22Rv1 (cell line): ENCODE data around the gene TRAPPC11.

ENCODE experiments used
- ZFX ChIP-seq: fragments of 450-650 bp; IDR thresholded peaks from 2 replicates; pipeline ENCODE4 v1.6.1; 2017; ENCODE audit warnings: antibody characterized with exemption, borderline replicate concordance
- TF ChIP-seq, protein P1 (sequence below): fragments of 450-650 bp; IDR thresholded peaks from 2 replicates; pipeline ENCODE4 v1.5.1; 2017; ENCODE audit warnings: mild to moderate bottlenecking

DNA sequence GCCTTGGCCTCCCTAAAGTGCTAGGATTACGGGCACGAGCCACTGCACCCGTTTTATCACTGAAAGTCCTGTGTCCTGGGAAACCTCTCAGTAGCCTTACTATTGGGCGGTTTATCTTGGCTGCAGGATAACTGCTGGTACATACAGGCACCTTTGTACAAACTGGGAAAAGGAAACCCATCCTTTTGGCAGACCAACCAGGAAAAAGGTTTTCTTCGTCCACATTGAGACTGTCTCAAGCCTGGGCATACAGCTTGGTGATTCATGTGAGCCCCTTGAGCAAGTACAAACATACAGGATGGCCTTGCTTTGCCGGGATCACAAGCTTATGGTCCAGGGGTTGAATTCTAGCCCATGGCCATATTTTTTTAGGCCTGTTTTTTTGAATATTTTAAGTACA lies 32.9 kb upstream of the TRAPPC11 start:
- TF ChIP-seq, protein P1, sequence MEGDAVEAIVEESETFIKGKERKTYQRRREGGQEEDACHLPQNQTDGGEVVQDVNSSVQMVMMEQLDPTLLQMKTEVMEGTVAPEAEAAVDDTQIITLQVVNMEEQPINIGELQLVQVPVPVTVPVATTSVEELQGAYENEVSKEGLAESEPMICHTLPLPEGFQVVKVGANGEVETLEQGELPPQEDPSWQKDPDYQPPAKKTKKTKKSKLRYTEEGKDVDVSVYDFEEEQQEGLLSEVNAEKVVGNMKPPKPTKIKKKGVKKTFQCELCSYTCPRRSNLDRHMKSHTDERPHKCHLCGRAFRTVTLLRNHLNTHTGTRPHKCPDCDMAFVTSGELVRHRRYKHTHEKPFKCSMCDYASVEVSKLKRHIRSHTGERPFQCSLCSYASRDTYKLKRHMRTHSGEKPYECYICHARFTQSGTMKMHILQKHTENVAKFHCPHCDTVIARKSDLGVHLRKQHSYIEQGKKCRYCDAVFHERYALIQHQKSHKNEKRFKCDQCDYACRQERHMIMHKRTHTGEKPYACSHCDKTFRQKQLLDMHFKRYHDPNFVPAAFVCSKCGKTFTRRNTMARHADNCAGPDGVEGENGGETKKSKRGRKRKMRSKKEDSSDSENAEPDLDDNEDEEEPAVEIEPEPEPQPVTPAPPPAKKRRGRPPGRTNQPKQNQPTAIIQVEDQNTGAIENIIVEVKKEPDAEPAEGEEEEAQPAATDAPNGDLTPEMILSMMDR, result no peak
- no peak for TF ChIP-seq ZFX
